GM21717 (cell line): ENCODE measurements around the gene C1R.
"Not testable (repeated sequence)": the region's sequence is repeated elsewhere in the genome, so short reads cannot be mapped to it uniquely, and the experiment has no call there.

ENCODE experiments used
- ATAC-seq: cut with Tn5 transposase; IDR thresholded peaks from one replicate; pipeline ENCODE4 v1.9.1; 2021; ENCODE audit warnings: mild to moderate bottlenecking, moderate library complexity; ENCODE audit not compliant: unreplicated experiment

Gene C1R

GRCh38 chr12:7121324-7121723, 29.1 kb upstream of the C1R start:
- no peak for ATAC-seq

- ATAC-seq, result no peak
Observed at GRCh38 chr12:7120166-7120565, 27.9 kb upstream of the C1R start.

- ATAC-seq, result no peak
Observed at GRCh38 chr12:7118881-7119280, 26.6 kb upstream of the C1R start.

- no peak for ATAC-seq
Observed at GRCh38 chr12:7117670-7118069, 25.4 kb upstream of the C1R start.

GRCh38 chr12:7116916-7117315, 24.7 kb upstream of the C1R start:
- ATAC-seq, result no peak

- no peak for ATAC-seq
Observed at GRCh38 chr12:7116196-7116595, 24.0 kb upstream of the C1R start.

- no peak for ATAC-seq
Observed at GRCh38 chr12:7114851-7115250, 22.6 kb upstream of the C1R start.

GRCh38 chr12:7114008-7114407, 21.8 kb upstream of the C1R start:
- ATAC-seq, result no peak

GRCh38 chr12:7113389-7113871, 21.2 kb upstream of the C1R start:
- no peak for ATAC-seq

GRCh38 chr12:7112041-7112440, 19.8 kb upstream of the C1R start:
- no peak for ATAC-seq

GRCh38 chr12:7110661-7111060, 18.4 kb upstream of the C1R start:
- ATAC-seq, result no peak

- no peak for ATAC-seq
Observed at GRCh38 chr12:7109572-7109920, 17.3 kb upstream of the C1R start.

GRCh38 chr12:7108796-7109571, 16.7 kb upstream of the C1R start, which contains the start of gene C1RL:
C1RL (minus strand) TSS chr12:7109214; CDS start chr12:7109180, 34 bp downstream.
- peak; percentile 36 for ATAC-seq

GRCh38 chr12:7108003-7108795, 16.0 kb upstream of the C1R start:
- ATAC-seq, result peak; percentile 83

GRCh38 chr12:7107636-7108002, 15.4 kb upstream of the C1R start:
- no peak for ATAC-seq

- ATAC-seq, result not testable (repeated sequence)
Observed at GRCh38 chr12:7107181-7107580, 14.9 kb upstream of the C1R start.

GRCh38 chr12:7106082-7106481, 13.8 kb upstream of the C1R start:
- ATAC-seq, result no peak

- ATAC-seq, result no peak
Observed at GRCh38 chr12:7103837-7104584, 11.8 kb upstream of the C1R start.

GRCh38 chr12:7102582-7102981, 10.3 kb upstream of the C1R start:
- no peak for ATAC-seq

GRCh38 chr12:7101694-7102131, 9.5 kb upstream of the C1R start:
- no peak for ATAC-seq

GRCh38 chr12:7101047-7101693, 8.9 kb upstream of the C1R start:
- no peak for ATAC-seq
